Upper lobe of left lung (tissue), 4 donors: ENCODE data around the gene SPDYE16.
"Not testable (repeated sequence)": the region's sequence is repeated elsewhere in the genome, so short reads cannot be mapped to it uniquely, and the experiment has no call there.

ENCODE experiments used
- CTCF ChIP-seq, 6 experiments: fragments of 450-650 bp in 4 of 6; fragments of 200-600 bp in 2 of 6; sonication (generic) in 2 of 6; IDR thresholded peaks; one replicate each; pipeline ENCODE4 v1.5.1; 2016 to 2019; ENCODE audit warnings: antibody characterized with exemption in 6 of 6
- EP300 ChIP-seq, 4 donors: sonication (generic); formaldehyde crosslinking; IDR thresholded peaks; one replicate each; pipeline ENCODE4 v1.5.1; 2017; ENCODE audit warnings: antibody characterized with exemption in 4 of 4, control low read depth in 2 of 4

GRCh38 chr7:76591602-76592304 lies 48.7 kb upstream of the SPDYE16 start:
- not testable (repeated sequence) for TF ChIP-seq CTCF, EP300 (IDR thresholded peaks at IDR 0.05)
